B cell (primary cell): ENCODE measurements around the gene FAM168B. TPM values are rescaled to one million over a fixed set of nuclear protein-coding genes. Genes with fewer than 3 reads are reported as not detected.

Experiments used
- ATAC-seq: fragments of 200-7000 bp; cut with Tn5 transposase; one replicate; pipeline ENCODE4 v1.10.0; 2021; ENCODE audit warnings: low read depth, mild to moderate bottlenecking, moderate number of reproducible peaks, moderate library complexity
- CTCF ChIA-PET: fragments of 350-600 bp; sonication (Branson Sonifier 250); formaldehyde crosslinking; loops from one replicate; lab custom pipeline; 2021; ENCODE audit warnings: antibody characterized with exemption, inconsistent platforms; lab: Charles Lee
- POLR2A ChIA-PET: fragments of 350-600 bp; sonication (Branson Sonifier 250); formaldehyde crosslinking; loops from one replicate; lab custom pipeline; 2021; ENCODE audit warnings: antibody characterized with exemption; lab: Charles Lee
- DNase-seq: peaks from one replicate; pipeline ENCODE4 v3.0.0; 2013
- H2AFZ ChIP-seq: 2 replicates; pipeline ENCODE4 v1.6.1; 2012; ENCODE audit warnings: mild to moderate bottlenecking, low read depth, low read length; ENCODE audit not compliant: insufficient read depth, poor library complexity, severe bottlenecking
- H3K27ac ChIP-seq, 2 donors: 1 replicate in 1 of 2; 2 replicates in 1 of 2; pipeline ENCODE4 v1.5.1; 2012 to 2013; ENCODE audit warnings: low read length in 2 of 2, mild to moderate bottlenecking in 2 of 2, moderate library complexity in 1 of 2
- H3K27me3 ChIP-seq, 4 experiments: fragments of 200-600 bp in 1 of 4; sonication (generic) in 1 of 4; replicated peaks in 1 of 4; 1 replicate in 2 of 4; 2 replicates in 2 of 4; pipeline versions ENCODE4 v1.6.1 to v1.7.0; 2013 to 2016; ENCODE audit warnings: low read length in 3 of 4, mild to moderate bottlenecking in 2 of 4, mixed read lengths in 1 of 4, moderate library complexity in 1 of 4; ENCODE audit not compliant: insufficient read depth in 4 of 4, control insufficient read depth in 3 of 4; ENCODE audit errors: control extremely low read depth in 1 of 4
- H3K36me3 ChIP-seq, 2 experiments: replicated peaks in 1 of 2; 1 replicate in 1 of 2; 2 replicates in 1 of 2; pipeline versions ENCODE4 v1.6.1 to v1.7.1; 2013; ENCODE audit warnings: low read length in 1 of 2; ENCODE audit not compliant: insufficient read depth in 2 of 2, control insufficient read depth in 1 of 2; ENCODE audit errors: control extremely low read depth in 1 of 2, extremely low read depth in 1 of 2
- H3K4me1 ChIP-seq, 2 donors: fragments of 200-600 bp in 1 of 2; sonication (generic) in 1 of 2; 1 replicate in 1 of 2; 2 replicates in 1 of 2; pipeline versions ENCODE4 v1.5.1 to v1.6.1; 2013 to 2017; ENCODE audit warnings: low read length in 2 of 2; ENCODE audit not compliant: control insufficient read depth in 2 of 2, insufficient read depth in 2 of 2
- H3K4me2 ChIP-seq: replicated peaks from 2 replicates; pipeline ENCODE3; 2012; ENCODE audit warnings: mild to moderate bottlenecking, low read depth, low read length; ENCODE audit not compliant: poor library complexity, severe bottlenecking
- H3K4me3 ChIP-seq, 5 experiments: fragments of 200-600 bp in 1 of 5; sonication (generic) in 1 of 5; 1 replicate in 3 of 5; 2 replicates in 2 of 5; pipeline versions ENCODE4 v1.5.1 to v1.7.0; 2011 to 2016; ENCODE audit warnings: low read length in 4 of 5, mild to moderate bottlenecking in 4 of 5, low read depth in 2 of 5, control low read depth in 1 of 5, moderate library complexity in 1 of 5; ENCODE audit not compliant: insufficient read depth in 1 of 5; ENCODE audit errors: control extremely low read depth in 1 of 5, extremely low read depth in 1 of 5
- H3K79me2 ChIP-seq: fragments of 200-600 bp; sonication (generic); one replicate; pipeline ENCODE4 v1.6.0; 2016; ENCODE audit warnings: low read length; ENCODE audit not compliant: control insufficient read depth, insufficient read depth
- H3K9ac ChIP-seq: fragments of 200-600 bp; sonication (generic); 2 replicates; pipeline ENCODE4 v1.6.1; 2017; ENCODE audit warnings: mild to moderate bottlenecking, low read length, moderate library complexity
- H3K9me3 ChIP-seq, 3 donors: one replicate each; pipeline versions ENCODE4 v1.6.1 to v1.7.1; 2013; ENCODE audit warnings: low read length in 2 of 3; ENCODE audit not compliant: control insufficient read depth in 2 of 3, insufficient read depth in 1 of 3; ENCODE audit errors: control extremely low read depth in 1 of 3
- H4K20me1 ChIP-seq: 2 replicates; pipeline ENCODE4 v1.6.0; 2012; ENCODE audit warnings: mild to moderate bottlenecking, low read length; ENCODE audit not compliant: insufficient read depth, control insufficient read depth, poor library complexity, severe bottlenecking
- H3K27ac Mint-ChIP-seq: one replicate; pipeline ENCODE4 v1.8.0; 2021; ENCODE audit warnings: mixed read lengths
- H3K27me3 Mint-ChIP-seq: one replicate; pipeline ENCODE4 v1.8.0; 2021; ENCODE audit warnings: mixed read lengths
- H3K4me1 Mint-ChIP-seq: one replicate; pipeline ENCODE4 v1.8.0; 2021; ENCODE audit warnings: mixed read lengths
- H3K4me3 Mint-ChIP-seq: one replicate; pipeline ENCODE4 v1.8.0; 2021; ENCODE audit warnings: mixed read lengths
- H3K9me3 Mint-ChIP-seq: one replicate; pipeline ENCODE4 v1.8.0; 2022; ENCODE audit warnings: mixed read lengths; ENCODE audit not compliant: insufficient read depth
- EZH2 ChIP-seq: IDR thresholded peaks from 2 replicates; pipeline ENCODE4 v1.6.1; 2012; ENCODE audit warnings: borderline replicate concordance, low read depth, mild to moderate bottlenecking, moderate library complexity, low read length; ENCODE audit not compliant: insufficient read depth, poor library complexity, severe bottlenecking
- WGBS: methylation state at CpG from one replicate; pipeline ENCODE4 v1.1.5; 2013; ENCODE audit warnings: missing lambda C conversion rate; ENCODE audit not compliant: insufficient coverage; 5-methylcytosine and 5-hydroxymethylcytosine counted together
- intact Hi-C: fragments of 100-400 bp; cut with micrococcal nuclease; formaldehyde crosslinking; loops from one replicate; pipeline ENCODE4 v1.10.0; 2022
- polyA plus RNA-seq: library from polyadenylated mRNA; depleted of rRNA; stranded (reverse); fragments of >200 nt; gene quantifications from 2 replicates; pipeline ENCODE4 v1.2.3, GENCODE V29; 2012
- total RNA-seq, 2 donors: library from RNA; stranded (reverse); fragments of 120-200 nt in 1 of 2; gene quantifications; 1 replicate in 1 of 2; 2 replicates in 1 of 2; pipeline versions ENCODE4 v1.2.3 to v1.2.4, GENCODE V29; 2013 to 2022
- TF ChIP-seq, protein P1 (sequence below): fragments of 200-600 bp; IDR thresholded peaks from one replicate; pipeline ENCODE4 v1.8.0; 2022; ENCODE audit warnings: antibody characterized with exemption, mild to moderate bottlenecking

The FAM168B gene
- total and polyA plus RNA-seq, 2 donors (not counting 1 experiment from before 2014, with no cell fraction given): 38.6 to 70.5 TPM

DNA sequence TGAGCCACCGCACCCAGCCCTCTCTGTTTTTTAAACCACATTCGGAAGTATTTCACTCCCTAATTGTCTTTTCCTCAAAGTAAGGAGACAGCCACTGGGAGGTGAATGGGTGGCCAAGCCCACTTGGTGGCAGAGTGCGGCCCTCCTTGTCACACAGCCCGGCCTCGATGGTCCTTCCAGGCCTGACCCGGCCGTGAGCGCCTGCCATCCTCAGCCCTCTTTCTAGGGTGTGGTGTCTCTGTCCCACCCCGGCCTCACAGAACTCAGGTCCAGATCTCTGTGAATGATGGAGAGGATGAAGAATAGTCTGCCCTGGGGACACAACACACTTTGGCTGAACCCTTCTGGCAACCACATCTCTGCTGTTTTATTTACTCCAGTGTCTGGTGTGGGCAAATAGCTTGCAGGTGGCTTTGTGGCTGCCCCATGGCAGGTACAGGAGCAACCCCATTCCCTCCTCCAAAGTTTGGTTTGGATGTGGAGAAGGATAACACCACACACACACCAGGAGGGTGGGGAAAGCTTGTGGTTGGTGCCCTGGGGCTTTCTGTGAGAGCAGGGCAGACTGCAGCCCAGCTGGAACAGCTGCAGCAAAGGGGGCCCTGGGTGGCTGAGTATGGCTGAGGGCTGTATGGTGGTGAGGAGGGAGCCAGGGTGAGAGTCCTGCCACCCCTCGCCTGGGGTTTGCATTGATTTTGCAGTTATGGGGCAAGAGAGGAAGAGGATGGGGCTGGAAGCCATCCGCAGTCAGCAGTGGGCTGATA, 88.6 kb downstream of the FAM168B start:
- CTCF ChIA-PET: no interaction called here
- peaks cover 0 to 2% (median 0%) of the 10 kb centered on the region in 4 experiments for H3K27me3 ChIP-seq

DNA sequence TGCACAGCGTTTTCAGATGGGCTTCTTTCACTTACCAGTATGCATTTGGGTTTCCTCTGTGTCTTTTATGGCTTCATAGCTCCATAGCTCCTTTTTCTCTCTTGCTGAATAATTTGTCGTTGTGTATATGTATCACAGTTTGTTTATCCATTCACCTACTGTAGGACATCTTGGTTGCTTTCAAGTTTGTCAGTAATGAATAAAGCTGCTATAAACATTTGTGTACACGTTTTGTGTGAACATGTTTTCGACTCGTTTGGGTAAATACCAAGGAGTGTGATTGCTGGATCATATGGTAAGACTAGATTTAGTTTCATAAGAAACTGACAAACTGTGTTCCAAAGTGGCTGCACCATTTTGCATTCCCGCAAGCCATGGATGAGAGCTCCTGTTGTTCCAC, 94.7 kb downstream of the FAM168B start:
- no peaks in the 10 kb centered on the region for H3K4me1 Mint-ChIP-seq
- Histone ChIP-seq H4K20me1 (no peaks in the 10 kb centered on the region), H3K36me3 (no peaks in the 10 kb centered on the region), H3K4me3 (no peak overlapping the region), H3K9me3 (no peaks in the 10 kb centered on the region), H3K79me2 (no peaks in the 10 kb centered on the region), H3K4me1 (no peaks in the 10 kb centered on the region), H3K9ac (no peak overlapping the region), H3K27ac (no peak overlapping the region), H2AFZ (no peak overlapping the region), H3K4me2 (no peak overlapping the region), H3K27me3 (no peaks in the 10 kb centered on the region)
- no peaks in the 10 kb centered on the region for H3K9me3 Mint-ChIP-seq
- DNase-seq (no peak), ATAC-seq (no peak)
- TF ChIP-seq, protein P1, sequence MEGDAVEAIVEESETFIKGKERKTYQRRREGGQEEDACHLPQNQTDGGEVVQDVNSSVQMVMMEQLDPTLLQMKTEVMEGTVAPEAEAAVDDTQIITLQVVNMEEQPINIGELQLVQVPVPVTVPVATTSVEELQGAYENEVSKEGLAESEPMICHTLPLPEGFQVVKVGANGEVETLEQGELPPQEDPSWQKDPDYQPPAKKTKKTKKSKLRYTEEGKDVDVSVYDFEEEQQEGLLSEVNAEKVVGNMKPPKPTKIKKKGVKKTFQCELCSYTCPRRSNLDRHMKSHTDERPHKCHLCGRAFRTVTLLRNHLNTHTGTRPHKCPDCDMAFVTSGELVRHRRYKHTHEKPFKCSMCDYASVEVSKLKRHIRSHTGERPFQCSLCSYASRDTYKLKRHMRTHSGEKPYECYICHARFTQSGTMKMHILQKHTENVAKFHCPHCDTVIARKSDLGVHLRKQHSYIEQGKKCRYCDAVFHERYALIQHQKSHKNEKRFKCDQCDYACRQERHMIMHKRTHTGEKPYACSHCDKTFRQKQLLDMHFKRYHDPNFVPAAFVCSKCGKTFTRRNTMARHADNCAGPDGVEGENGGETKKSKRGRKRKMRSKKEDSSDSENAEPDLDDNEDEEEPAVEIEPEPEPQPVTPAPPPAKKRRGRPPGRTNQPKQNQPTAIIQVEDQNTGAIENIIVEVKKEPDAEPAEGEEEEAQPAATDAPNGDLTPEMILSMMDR: no peak
- TF ChIP-seq EZH2: no peak
- ChIA-PET CTCF (no interaction called here), POLR2A (no interaction called here)
- WGBS: no CpG with 5 or more reads among the region's 6 CpGs
- H3K27ac Mint-ChIP-seq: no peak overlapping the region
- intact Hi-C loops: no loop called here
- H3K27me3 Mint-ChIP-seq: peaks cover 16% of the 10 kb centered on the region
- H3K4me3 Mint-ChIP-seq: no peak overlapping the region

More for the DNA sequence above, 88.6 kb downstream of the FAM168B start:
- Mint-ChIP-seq H3K4me3 (no peak overlapping the region), H3K4me1 (no peaks in the 10 kb centered on the region), H3K27me3 (peaks cover 11% of the 10 kb centered on the region), H3K9me3 (no peaks in the 10 kb centered on the region), H3K27ac (no peak overlapping the region)
- Histone ChIP-seq H3K4me2 (no peak overlapping the region), H3K27ac (no peak overlapping the region), H3K4me1 (no peaks in the 10 kb centered on the region), H3K9me3 (peaks cover 0 to 3% (median 0%) of the 10 kb centered on the region in 3 donors), H3K4me3 (no peak overlapping the region), H3K9ac (no peak overlapping the region), H3K79me2 (no peaks in the 10 kb centered on the region), H4K20me1 (no peaks in the 10 kb centered on the region), H2AFZ (no peak overlapping the region), H3K36me3 (no peaks in the 10 kb centered on the region)
- POLR2A ChIA-PET: no interaction called here
- WGBS: 84% methylated on average over 3 of the region's 11 CpGs
- TF ChIP-seq, protein P1: no peak
- TF ChIP-seq EZH2: no peak
- intact Hi-C loops: no loop called here
- ATAC-seq: no peak
- no peak for DNase-seq
